H1 (cell line): ENCODE results near the gene KRT10. TPM values are rescaled to one million over a fixed set of nuclear protein-coding genes. Genes with fewer than 3 reads are reported as not detected.

ENCODE experiments used
- BACH1 ChIP-seq: IDR thresholded peaks from 2 replicates; pipeline ENCODE4 v1.6.1; 2012; ENCODE audit warnings: low read length, improper control_type of control experiment
- CREB1 ChIP-seq: IDR thresholded peaks from 2 replicates; pipeline ENCODE4 v1.6.1; 2012; ENCODE audit warnings: inconsistent platforms
- HDAC2 ChIP-seq, 2 experiments: fragments of 300-600 bp in 1 of 2; sonication (generic) in 1 of 2; IDR thresholded peaks; 2 replicates each; pipeline ENCODE4 v1.6.1; 2011 to 2012; ENCODE audit warnings: low read depth in 2 of 2, low read length in 2 of 2, mild to moderate bottlenecking in 2 of 2, moderate library complexity in 2 of 2, borderline replicate concordance in 1 of 2, inconsistent platforms in 1 of 2
- KDM4A ChIP-seq: IDR thresholded peaks from one replicate; pipeline ENCODE4 v1.7.1; 2012; ENCODE audit warnings: low read depth, mild to moderate bottlenecking, moderate library complexity, low read length, inconsistent platforms; ENCODE audit not compliant: severe bottlenecking
- SRF ChIP-seq: IDR thresholded peaks from 2 replicates; pipeline ENCODE4 v1.6.1; 2011; ENCODE audit warnings: mild to moderate bottlenecking, low read depth, low read length, moderate library complexity
- TAF1 ChIP-seq: IDR thresholded peaks from 2 replicates; pipeline ENCODE4 v1.6.1; 2011; ENCODE audit warnings: mild to moderate bottlenecking, low read depth, low read length
- TCF12 ChIP-seq: IDR thresholded peaks from 2 replicates; pipeline ENCODE4 v1.6.1; 2011; ENCODE audit warnings: low read depth, mild to moderate bottlenecking, low read length
- USF2 ChIP-seq: IDR thresholded peaks from 2 replicates; pipeline ENCODE4 v1.6.1; 2011; ENCODE audit warnings: low read length, improper control_type of control experiment
- polyA plus RNA-seq, 7 experiments: library from polyadenylated mRNA; depleted of rRNA in 3 of 7; stranded (reverse) in 5 of 7; unstranded in 2 of 7; fragments of >200 nt in 5 of 7; fragments of 200-250 nt in 2 of 7; gene quantifications; 1 replicate in 5 of 7; 2 replicates in 1 of 7; 4 replicates in 1 of 7; pipeline versions ENCODE4 v1.2.1 to v1.2.3, GENCODE V29; 2011 to 2013; ENCODE audit warnings: missing spikeins in 2 of 7, mixed read lengths in 2 of 7
- total RNA-seq: library from RNA; stranded (reverse); fragmentation: NEBNext Ultra II Directional; extraction: Animal tissue kit (Norgen Biotek cat#: 25700); gene quantifications from 2 replicates; pipeline ENCODE4 v1.2.1, GENCODE V29; 2021

Gene KRT10
- total and polyA plus RNA-seq, 2 of the 8 experiments (the other 6 are each of a cell fraction or from before 2014, with no cell fraction given): 3.5 to 39.4 TPM

GRCh38 chr17:40809721-40810421 lies 12.5 kb downstream of the KRT10 start (continued):
- TF ChIP-seq TCF12 (no peak), USF2 (no peak), HDAC2 (IDR thresholded peaks at IDR 0.05; ENCODE audit: borderline replicate concordance in 1 of 2, low read depth in 2 of 2, low read length in 2 of 2) (no peak), BACH1 (no peak), TAF1 (no peak), KDM4A (no peak), CREB1 (no peak), SRF (no peak)
- TF ChIP-seq, all 59 proteins: peak for 0
